AG09319 (cell line): ENCODE data around the gene ACOXL.

Experiments used
- DNase-seq: peaks from one replicate; pipeline ENCODE4 v3.0.0-alpha.2; 2010; ENCODE audit warnings: low read depth; ENCODE audit errors: extremely low read depth
- TF ChIP-seq, protein P1 (sequence below): IDR thresholded peaks from 2 replicates; pipeline ENCODE4 v1.5.1; 2011; ENCODE audit warnings: low read depth, mild to moderate bottlenecking, inconsistent platforms, low read length, moderate library complexity

The ACOXL gene

DNA sequence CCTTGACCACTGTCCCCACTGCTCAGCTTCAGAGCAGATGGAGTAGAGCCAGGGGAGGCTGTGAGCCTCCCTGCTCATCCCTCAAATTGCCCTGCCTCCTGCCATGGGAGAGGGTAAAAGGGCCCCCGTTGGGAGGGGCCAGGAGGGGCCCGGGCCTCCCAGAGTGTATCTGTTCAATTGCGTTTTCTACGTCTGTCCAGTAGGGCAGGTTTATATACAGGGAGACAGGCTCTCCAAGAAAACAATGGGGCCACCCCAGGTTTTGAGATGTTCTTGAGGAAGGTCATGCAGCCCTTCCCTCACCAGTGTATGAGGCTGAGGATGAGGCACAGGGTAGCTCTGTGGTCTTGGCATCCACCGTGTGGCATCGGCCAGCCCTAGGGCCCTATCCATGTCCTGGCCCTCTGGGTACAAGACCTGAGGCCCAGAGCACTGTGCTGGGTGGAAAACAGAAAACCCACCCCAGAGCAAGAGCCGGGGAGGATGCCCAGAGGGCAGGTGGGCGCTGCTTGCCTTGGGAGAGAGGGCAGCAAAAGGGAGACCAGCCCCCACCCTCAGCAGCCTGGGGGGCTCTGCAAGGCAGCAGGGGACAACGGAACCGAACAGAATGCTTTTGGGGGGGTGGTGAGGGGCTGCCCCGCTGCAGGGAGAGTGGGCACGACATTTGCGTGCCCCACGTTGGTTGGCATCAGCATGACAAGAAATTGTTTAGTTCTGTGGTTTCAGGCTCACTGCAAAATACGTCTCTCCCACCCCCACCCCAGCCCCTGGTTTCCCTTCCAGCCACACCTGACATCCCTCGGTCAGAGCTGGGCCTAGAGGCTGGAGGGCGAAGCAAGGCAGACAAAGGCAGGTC lies 141.5 kb downstream of the ACOXL start:
- no peak for DNase-seq
- TF ChIP-seq, protein P1, sequence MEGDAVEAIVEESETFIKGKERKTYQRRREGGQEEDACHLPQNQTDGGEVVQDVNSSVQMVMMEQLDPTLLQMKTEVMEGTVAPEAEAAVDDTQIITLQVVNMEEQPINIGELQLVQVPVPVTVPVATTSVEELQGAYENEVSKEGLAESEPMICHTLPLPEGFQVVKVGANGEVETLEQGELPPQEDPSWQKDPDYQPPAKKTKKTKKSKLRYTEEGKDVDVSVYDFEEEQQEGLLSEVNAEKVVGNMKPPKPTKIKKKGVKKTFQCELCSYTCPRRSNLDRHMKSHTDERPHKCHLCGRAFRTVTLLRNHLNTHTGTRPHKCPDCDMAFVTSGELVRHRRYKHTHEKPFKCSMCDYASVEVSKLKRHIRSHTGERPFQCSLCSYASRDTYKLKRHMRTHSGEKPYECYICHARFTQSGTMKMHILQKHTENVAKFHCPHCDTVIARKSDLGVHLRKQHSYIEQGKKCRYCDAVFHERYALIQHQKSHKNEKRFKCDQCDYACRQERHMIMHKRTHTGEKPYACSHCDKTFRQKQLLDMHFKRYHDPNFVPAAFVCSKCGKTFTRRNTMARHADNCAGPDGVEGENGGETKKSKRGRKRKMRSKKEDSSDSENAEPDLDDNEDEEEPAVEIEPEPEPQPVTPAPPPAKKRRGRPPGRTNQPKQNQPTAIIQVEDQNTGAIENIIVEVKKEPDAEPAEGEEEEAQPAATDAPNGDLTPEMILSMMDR, result no peak

- DNase-seq, result no peak
- TF ChIP-seq, protein P1, result no peak
Measured at GRCh38 chr2:110874453-110875383, 142.3 kb downstream of the ACOXL start.

- TF ChIP-seq, protein P1, result no peak
- no peak for DNase-seq
Measured at GRCh38 chr2:110875384-110875725, 143.0 kb downstream of the ACOXL start.

DNA sequence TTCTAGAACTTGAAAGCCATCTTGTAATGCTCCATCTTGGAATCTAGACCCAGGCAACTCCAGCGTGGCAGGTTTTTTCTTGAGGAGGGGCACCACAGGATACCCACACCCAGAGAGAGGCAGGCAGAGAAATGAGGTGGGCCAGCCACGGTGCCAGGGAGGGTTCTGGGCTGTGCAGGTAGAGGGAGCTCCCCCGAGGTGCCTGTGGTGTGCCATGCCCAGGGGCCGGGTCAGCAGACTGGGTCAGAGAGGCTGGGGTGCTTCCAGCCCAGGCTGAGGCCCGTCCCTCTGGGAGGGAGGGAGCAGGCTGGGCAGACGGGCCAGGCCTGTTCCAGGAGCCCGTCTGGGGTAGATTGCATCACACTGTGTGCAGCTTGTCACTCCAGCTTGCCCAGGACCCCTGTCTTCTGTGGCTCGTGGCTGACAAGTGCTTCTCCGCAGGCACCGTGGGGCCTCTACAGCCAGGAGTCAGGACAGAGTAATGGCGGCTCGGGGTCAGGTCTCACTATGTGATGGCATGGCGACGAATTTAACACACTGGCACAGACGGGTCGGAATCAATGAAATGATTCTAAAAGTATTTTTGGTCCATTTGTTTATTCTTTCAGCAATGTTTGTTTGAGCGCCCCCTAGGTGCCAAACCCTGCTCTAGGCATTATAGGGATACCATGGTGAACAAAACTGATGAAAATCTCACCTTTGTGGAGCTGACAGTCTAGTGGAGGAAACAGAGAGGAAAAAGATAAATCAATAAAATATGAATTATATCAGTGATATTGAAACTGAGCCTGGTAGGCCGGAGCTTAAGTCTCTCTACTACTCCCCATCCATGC lies 144.0 kb downstream of the ACOXL start:
- DNase-seq, result no peak
- TF ChIP-seq, protein P1, result no peak

DNA sequence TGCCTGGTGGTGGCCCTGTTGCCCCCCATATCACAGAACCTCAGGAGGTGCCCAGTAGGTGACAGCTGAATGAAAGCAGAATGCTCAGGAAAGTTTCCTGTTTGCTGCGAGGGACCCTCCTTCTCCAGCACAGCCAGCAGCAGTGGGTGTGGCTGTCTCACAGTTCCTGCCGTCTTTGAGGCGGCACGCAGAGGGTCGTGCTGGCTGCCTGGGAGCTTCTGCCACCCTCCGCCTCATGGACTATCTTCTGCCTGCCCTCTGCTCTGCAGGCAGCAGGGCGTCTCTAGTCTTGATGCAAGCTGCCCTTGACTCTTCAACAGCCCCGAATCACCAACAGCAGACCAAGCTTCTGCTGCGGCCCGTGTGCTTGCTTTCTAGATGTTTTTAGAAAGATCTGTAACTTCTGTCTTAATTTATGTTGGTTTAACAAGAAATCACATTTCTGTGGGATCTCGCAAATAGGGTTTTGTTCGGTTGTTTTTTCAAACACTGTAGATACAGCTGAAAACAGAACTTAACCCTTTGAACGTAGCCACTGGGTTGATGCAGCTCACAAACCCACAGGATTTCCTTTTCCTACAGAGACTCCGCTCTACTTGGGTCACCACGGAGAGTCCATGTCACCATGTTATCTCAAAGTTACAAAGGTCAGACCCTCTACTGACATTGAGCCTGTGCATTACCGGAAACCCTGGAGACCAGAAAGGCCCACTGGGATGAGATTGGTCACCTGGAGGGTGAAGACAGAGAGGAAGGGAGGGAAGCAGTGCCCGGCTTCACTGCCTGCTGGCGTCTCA lies 144.9 kb downstream of the ACOXL start:
- TF ChIP-seq, protein P1, result no peak

GRCh38 chr2:110878150-110878549 lies 145.8 kb downstream of the ACOXL start:
- TF ChIP-seq, protein P1, result no peak
- DNase-seq, result no peak

More for the DNA sequence above, 144.9 kb downstream of the ACOXL start:
- DNase-seq, result no peak
